ENCODE data around the gene SCARF2.
"Not testable (repeated sequence)": the region's sequence is repeated elsewhere in the genome, so short reads cannot be mapped to it uniquely, and the experiment has no call there.

Gene SCARF2

DNA sequence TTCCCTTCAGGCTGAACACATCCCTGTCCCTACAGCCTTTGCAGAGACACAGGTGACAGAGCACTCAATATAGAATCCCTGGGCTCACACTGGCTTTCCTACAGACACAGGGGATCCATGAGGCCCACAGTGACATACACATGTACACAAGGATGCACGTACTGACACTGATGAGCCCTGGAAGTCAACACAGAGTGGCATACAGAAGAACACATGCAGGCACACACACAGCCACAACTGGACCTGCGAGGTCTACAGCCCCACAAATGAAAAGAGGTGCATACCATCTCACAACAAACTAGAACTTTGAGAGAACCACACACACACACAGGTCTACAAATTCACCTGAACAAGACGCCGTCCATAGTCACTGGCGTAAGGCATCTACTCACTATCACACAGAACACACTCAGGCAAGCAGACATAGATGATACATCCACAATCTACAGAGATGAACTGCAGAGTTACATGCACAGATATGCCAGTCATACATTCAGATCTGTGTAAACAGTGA is 47.2 kb downstream of the SCARF2 start:
- DNase-seq: no peak

GRCh38 chr22:20389288-20389687 is 48.3 kb downstream of the SCARF2 start:
- no peak for DNase-seq

DNA sequence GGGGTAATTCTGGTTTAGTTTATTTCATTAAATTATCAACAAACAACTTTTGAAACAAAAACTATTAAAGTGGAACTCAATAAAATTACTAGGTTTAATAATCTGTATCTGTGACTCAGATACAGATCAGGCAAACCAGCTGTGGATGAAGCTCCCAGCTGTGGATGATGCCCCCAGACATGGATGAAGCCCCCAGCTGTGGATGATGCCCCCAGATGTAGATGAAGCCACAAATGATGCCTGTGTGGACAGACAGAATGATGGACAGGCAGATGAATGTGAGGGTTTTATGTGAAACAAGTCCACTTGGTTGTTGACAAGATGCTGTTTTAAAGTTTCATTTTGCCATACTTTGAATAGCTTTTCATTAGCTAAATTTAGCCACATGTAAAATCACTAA is 49.4 kb downstream of the SCARF2 start:
- DNase-seq: no peak

DNA sequence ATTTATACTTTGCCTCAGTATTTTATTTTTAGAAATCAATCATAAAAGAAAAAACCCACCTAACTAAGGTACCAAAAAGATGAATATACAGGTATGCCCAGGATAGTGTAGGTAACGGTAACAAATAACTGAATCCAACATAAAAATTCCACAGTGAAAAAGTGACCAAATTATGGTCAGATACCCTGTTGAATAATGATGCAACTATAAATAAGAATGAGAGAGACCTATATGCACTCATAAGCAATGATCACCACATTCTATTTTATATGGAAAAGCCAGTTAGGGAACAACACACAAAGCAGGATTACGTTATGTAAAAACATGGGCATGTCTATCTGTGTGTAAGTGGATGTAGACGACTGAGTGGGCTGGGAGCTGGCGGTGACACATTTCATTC is 50.7 kb downstream of the SCARF2 start:
- DNase-seq: no peak

DNA sequence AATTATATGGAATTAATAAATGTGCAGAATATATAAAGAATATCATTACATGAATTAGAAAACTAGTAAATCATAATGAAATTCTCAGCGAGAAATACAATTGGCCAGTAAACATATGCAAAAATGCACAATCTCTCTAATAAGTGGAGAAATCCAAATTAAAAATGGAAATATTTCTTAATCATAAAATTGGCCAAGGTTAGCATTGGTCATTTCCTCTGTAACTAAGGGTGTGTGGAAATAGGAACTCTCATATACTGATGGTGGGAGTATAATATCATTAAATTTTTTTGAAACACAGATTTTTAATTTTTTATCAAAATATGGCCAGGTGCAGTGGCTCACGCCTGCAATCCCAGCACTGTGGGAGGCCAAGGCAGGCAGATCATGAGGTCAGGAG is 51.3 kb downstream of the SCARF2 start:
- no peak for DNase-seq

DNA sequence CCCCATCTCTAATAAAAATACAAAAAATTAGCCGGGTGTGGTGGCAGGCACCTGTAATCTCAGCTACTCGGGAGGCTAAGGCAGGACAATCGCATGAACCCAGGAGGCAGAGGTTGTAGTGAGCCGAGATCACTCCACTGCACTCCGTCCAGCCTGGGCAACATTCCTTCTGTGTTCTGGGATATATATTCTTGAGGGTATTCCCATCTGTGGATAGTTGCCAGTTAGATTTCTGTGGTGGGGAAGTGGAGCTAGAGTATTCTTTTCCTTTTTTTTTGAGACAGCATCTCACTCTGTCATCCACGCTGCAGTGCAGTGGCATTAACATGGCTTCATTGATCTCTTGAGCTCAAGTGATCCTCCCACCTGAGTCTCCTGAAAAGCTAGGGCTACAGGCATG is 52.8 kb downstream of the SCARF2 start:
- no peak for DNase-seq

DNA sequence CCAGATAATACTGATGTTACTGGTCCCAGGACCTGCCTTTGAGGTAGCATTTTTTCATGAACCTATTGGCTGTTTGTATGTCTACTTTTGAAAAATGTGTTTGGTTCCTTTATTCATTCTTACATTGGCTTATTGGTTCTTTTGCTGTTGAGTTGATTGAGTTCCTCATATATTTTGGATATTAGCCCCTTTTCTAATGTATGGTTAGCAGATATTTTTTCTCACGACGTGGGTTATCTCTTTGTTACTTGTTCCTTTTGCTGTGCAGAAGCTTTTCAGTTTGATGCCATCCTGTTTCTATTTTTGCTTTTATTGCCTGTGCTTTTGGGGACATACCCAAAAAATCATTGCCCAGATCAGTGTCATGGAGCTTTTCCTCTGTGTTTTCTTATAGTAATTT is 53.5 kb downstream of the SCARF2 start:
- no peak for DNase-seq

GRCh38 chr22:20383538-20383937 is 54.1 kb downstream of the SCARF2 start:
- no peak for DNase-seq

- no peak for DNase-seq
Observed at GRCh38 chr22:20380486-20380885, 57.1 kb downstream of the SCARF2 start.

GRCh38 chr22:20378684-20379083 is 58.9 kb downstream of the SCARF2 start:
- not testable (repeated sequence) for DNase-seq

GRCh38 chr22:20378110-20378509 is 59.5 kb downstream of the SCARF2 start:
- DNase-seq: no peak

DNA sequence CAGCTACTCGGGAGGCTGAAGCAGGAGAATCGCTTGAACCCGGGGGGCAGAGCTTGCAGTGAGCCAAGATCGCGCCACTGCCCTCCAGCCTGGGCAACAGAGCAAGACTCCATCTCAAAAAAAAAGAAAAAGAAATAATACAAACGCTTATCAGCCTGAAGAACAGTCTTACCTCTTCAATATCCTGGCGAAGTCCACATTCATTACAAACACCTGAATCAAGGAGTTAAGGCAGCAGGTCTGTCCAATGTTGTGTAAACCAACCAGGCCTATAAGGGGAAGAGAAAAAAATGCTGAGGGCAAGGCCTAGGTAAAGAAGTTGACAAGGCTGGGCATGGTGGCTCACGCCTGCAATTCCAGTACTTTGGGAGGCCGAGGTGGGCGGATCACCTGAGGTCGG is 60.6 kb downstream of the SCARF2 start:
- DNase-seq: not testable (repeated sequence)

DNA sequence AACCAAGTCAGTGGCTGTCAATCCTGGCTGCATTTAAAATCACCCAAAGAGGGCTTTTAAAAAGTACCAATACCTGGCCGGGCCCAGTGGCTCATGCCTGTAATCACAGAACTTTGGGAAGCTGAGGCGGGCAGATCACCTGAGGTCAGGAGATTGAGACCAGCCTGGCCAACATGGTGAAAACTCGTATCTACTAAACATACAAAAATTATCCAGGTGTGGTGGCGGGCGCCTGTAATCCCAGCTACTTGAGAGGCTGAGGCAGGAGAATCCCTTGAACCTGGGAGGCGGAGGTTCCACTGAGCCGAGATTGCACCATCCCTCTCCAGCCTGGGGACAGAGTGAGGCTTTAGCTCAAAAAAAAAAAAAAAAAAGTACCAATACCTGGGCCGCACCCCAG is 61.3 kb downstream of the SCARF2 start:
- DNase-seq: not testable (repeated sequence)

Data from CD4-positive, alpha-beta T cell treated with Interferon gamma for 1 hour (primary cell).